ENCODE measurements around the gene MAP6.

Gene MAP6

GRCh38 chr11:75667255-75667830, 1.5 kb downstream of the MAP6 start:
- H3K4me3 ChIP-seq (ENCODE audit: low read depth, low read length): peak overlapping the region; percentile 45

GRCh38 chr11:75665990-75666389, 2.8 kb downstream of the MAP6 start:
- no peak overlapping the region for H3K4me3 ChIP-seq (ENCODE audit: low read depth, low read length)

- H3K4me3 ChIP-seq (ENCODE audit: low read depth, low read length): no peak overlapping the region
Measured at GRCh38 chr11:75665126-75665525, 3.7 kb downstream of the MAP6 start.

GRCh38 chr11:75664389-75664788, 4.4 kb downstream of the MAP6 start:
- H3K4me3 ChIP-seq (ENCODE audit: low read depth, low read length): no peak overlapping the region

- H3K4me3 ChIP-seq (ENCODE audit: low read depth, low read length): no peak overlapping the region
Measured at GRCh38 chr11:75663808-75664207, 5.0 kb downstream of the MAP6 start.

GRCh38 chr11:75659836-75660235, 9.0 kb downstream of the MAP6 start:
- no peak overlapping the region for H3K4me3 ChIP-seq (ENCODE audit: low read depth, low read length)

- H3K4me3 ChIP-seq (ENCODE audit: low read depth, low read length): no peak overlapping the region
Measured at GRCh38 chr11:75656044-75656727, 12.7 kb downstream of the MAP6 start.

- H3K4me3 ChIP-seq (ENCODE audit: low read depth, low read length): no peak overlapping the region
Measured at GRCh38 chr11:75655605-75656004, 13.2 kb downstream of the MAP6 start.

GRCh38 chr11:75654314-75654713, 14.5 kb downstream of the MAP6 start:
- H3K4me3 ChIP-seq (ENCODE audit: low read depth, low read length): no peak overlapping the region

- H3K4me3 ChIP-seq (ENCODE audit: low read depth, low read length): no peak overlapping the region
Measured at GRCh38 chr11:75653532-75653931, 15.3 kb downstream of the MAP6 start.

GRCh38 chr11:75652936-75653335, 15.9 kb downstream of the MAP6 start:
- H3K4me3 ChIP-seq (ENCODE audit: low read depth, low read length): no peak overlapping the region

GRCh38 chr11:75651218-75651617, 17.6 kb downstream of the MAP6 start:
- no peak overlapping the region for H3K4me3 ChIP-seq (ENCODE audit: low read depth, low read length)

- H3K4me3 ChIP-seq (ENCODE audit: low read depth, low read length): no peak overlapping the region
Measured at GRCh38 chr11:75650167-75650723, 18.6 kb downstream of the MAP6 start.

- H3K4me3 ChIP-seq (ENCODE audit: low read depth, low read length): no peak overlapping the region
Measured at GRCh38 chr11:75644946-75645345, 23.9 kb downstream of the MAP6 start.

- no peak overlapping the region for H3K4me3 ChIP-seq (ENCODE audit: low read depth, low read length)
Measured at GRCh38 chr11:75644370-75644769, 24.5 kb downstream of the MAP6 start.

GRCh38 chr11:75642402-75643113, 26.3 kb downstream of the MAP6 start:
- no peak overlapping the region for H3K4me3 ChIP-seq (ENCODE audit: low read depth, low read length)

- no peak overlapping the region for H3K4me3 ChIP-seq (ENCODE audit: low read depth, low read length)
Measured at GRCh38 chr11:75639762-75640181, 29.1 kb downstream of the MAP6 start.

- H3K4me3 ChIP-seq (ENCODE audit: low read depth, low read length): no peak overlapping the region
Measured at GRCh38 chr11:75637998-75638397, 30.8 kb downstream of the MAP6 start.

GRCh38 chr11:75635066-75635862, 33.6 kb downstream of the MAP6 start:
- H3K4me3 ChIP-seq (ENCODE audit: low read depth, low read length): no peak overlapping the region

- no peak overlapping the region for H3K4me3 ChIP-seq (ENCODE audit: low read depth, low read length)
Measured at GRCh38 chr11:75633409-75634066, 35.3 kb downstream of the MAP6 start.

- no peak overlapping the region for H3K4me3 ChIP-seq (ENCODE audit: low read depth, low read length)
Measured at GRCh38 chr11:75632962-75633361, 35.9 kb downstream of the MAP6 start.
